Cardiac fibroblast (primary cell): ENCODE results near the gene PARD3B.

Experiments used
- DNase-seq, 2 donors: peaks; one replicate each; pipeline versions ENCODE4 v3.0.0 to v3.0.0-alpha.2; 2010; ENCODE audit warnings: low read depth in 2 of 2
- H3K4me3 ChIP-seq, 2 donors: replicated peaks in 1 of 2; 1 replicate in 1 of 2; 2 replicates in 1 of 2; pipeline ENCODE4 v1.5.1; 2011; ENCODE audit warnings: low read depth in 2 of 2, low read length in 2 of 2, mild to moderate bottlenecking in 2 of 2, moderate library complexity in 1 of 2
- TF ChIP-seq, protein P1 (sequence below): IDR thresholded peaks from one replicate; pipeline ENCODE4 v1.5.1; 2011; ENCODE audit warnings: low read depth, mild to moderate bottlenecking, low read length, inconsistent platforms

PARD3B gene

DNA sequence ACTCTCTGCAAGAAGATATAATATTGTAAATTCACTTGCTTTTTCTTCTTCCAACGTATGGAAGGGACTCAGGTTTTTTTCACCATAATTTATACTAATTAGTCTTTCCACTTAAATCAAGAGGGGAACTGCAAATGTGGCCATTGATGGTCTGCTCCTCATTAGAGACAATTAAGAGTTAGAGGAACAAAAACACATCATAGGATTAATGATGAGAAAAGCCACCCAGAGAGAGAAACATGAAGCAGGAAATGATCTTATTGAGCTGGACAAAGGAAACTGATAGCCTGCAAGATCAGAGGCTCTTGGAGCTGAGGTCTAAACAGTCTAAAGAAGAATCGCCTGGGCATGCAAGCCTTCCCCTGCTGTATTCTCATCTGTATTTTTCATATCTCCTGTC is 985.8 kb downstream of the PARD3B start:
- TF ChIP-seq, protein P1, sequence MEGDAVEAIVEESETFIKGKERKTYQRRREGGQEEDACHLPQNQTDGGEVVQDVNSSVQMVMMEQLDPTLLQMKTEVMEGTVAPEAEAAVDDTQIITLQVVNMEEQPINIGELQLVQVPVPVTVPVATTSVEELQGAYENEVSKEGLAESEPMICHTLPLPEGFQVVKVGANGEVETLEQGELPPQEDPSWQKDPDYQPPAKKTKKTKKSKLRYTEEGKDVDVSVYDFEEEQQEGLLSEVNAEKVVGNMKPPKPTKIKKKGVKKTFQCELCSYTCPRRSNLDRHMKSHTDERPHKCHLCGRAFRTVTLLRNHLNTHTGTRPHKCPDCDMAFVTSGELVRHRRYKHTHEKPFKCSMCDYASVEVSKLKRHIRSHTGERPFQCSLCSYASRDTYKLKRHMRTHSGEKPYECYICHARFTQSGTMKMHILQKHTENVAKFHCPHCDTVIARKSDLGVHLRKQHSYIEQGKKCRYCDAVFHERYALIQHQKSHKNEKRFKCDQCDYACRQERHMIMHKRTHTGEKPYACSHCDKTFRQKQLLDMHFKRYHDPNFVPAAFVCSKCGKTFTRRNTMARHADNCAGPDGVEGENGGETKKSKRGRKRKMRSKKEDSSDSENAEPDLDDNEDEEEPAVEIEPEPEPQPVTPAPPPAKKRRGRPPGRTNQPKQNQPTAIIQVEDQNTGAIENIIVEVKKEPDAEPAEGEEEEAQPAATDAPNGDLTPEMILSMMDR: no peak
- DNase-seq: no peak
- no peak overlapping the region for H3K4me3 ChIP-seq

DNA sequence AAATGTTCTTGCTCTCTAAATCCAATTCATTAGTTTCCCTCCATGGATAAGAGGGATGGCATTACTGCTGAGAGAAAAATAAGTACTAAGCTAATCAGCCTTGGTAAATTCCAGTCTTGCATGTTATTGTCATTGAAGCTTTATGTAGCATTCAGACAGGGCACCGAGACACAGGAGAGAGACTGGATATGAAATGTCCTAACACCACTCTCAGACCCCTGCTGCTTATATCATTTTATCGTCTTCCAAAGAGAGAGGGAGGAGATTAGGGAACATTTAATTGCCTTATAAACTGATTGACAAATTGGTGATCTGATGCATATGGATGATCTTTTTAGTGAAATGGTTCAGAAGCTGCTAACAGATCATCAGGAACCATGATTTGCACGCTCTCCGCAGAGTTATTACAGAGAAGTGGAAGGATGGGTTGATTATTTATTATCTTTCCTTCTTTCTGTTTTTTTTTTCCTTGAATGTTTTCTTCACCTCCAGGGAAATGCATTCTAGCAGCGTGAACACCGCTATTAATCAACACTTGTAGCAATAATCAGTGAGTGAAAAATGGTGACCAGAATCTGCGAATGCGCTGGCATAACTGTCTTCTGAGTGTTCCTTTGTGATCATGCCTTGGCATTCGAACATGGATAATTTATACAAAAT is 986.3 kb downstream of the PARD3B start:
- no peak for DNase-seq
- no peak overlapping the region for H3K4me3 ChIP-seq
- TF ChIP-seq, protein P1: no peak

DNA sequence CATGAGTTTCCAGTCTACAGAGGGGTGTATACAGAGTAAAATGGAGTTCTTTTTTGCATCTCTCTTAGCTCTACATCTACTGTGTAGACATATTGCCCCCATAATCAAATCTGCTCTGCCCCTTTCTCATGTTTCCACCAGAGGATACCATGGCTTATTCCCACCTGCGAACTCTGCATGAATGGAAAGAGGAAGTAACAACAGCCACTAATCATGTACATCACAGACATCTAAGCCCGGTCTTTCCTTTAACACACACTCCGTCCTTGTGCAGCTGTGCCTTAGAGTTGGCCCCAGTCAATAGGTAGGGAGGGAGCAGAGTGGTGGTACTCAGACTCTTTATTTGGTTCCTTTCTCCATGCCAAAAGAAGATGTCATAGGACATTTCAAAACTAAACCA is 989.7 kb downstream of the PARD3B start:
- DNase-seq: no peak
- TF ChIP-seq, protein P1: no peak
- H3K4me3 ChIP-seq: no peak overlapping the region

DNA sequence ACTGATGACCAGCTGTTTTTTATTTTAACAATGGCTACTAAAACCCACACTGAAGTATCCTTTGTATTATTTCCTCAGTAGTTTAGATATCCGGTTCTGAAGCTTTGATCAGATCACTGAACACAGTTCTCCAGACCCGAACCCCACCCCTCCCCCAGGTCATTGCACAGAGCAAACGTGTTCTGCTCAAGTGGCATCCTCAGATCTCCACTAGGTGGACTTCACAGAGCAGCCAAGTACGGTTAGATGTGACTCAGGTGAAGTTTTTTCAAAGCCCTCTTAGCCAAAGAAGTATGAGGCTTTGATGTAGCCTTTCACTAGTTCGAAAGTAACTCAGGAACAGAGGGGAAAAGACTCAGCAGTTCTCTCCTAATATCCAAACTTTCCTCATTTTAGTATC is 994.3 kb downstream of the PARD3B start:
- DNase-seq: peak in 1 of 2 donors; percentile 7
- no peak overlapping the region for H3K4me3 ChIP-seq
- TF ChIP-seq, protein P1: no peak

DNA sequence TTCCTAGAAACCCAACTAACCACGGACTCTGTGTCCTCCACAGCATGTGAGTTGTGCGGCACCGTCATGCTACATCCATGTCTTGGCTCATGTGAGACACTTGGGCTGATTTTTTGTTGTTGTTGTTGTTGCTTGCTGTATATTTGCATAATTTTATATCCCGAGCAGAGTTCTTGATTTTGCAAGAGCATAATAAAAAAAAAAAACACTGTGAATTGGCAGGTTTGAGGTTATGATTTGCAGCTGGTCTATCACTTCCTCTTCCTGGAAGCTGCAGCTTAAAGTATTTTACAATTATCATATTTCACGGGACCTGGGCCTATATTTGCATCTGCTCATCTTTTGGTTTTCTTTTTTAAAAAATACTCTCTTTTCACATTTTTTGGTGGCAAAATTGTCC is 994.8 kb downstream of the PARD3B start:
- no peak for DNase-seq
- TF ChIP-seq, protein P1: no peak
- H3K4me3 ChIP-seq: no peak overlapping the region

DNA sequence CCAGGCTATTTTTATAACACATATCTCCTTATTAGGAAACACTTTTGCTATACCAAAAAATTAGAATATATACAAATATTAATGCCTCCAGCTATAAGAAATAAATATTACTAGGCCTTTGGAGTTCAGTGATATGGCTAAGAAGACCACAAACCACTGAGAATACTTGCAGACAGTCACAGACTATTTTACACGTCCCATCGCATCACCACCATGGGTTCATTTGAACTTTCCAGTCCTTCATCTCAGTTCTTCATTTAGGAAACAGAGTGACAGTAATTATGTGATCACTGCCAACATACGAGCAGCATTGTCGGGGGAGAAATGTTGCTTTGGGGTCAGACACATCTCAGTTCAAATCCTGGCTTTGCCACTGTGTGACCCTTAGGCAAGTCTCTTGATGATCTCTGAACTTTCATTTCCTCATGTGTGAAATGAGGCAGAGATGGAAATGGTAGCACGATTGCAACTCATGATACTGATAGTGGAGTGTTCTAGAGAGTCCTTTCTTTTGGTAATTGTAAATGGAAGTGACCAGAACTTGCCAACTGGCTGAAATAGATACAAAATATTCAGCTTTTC is 998.1 kb downstream of the PARD3B start:
- TF ChIP-seq, protein P1: no peak
- DNase-seq: no peak
- no peak overlapping the region for H3K4me3 ChIP-seq
